HepG2 (cell line): Measurements from ENCODE around the gene BABAM2. TPM values are rescaled to one million over a fixed set of nuclear protein-coding genes. Genes with fewer than 3 reads are reported as not detected.

ENCODE experiments used
- ATAC-seq: fragments of 200-7000 bp; cut with Tn5 transposase; 3 replicates; pipeline ENCODE4 v1.9.1; 2020; ENCODE audit warnings: mild to moderate bottlenecking, moderate library complexity
- BruUV-seq: library from RNA; stranded (reverse); fragments of 400-500 nt; replicated peaks from 2 replicates; lab custom pipeline; 2021; lab: Mats Ljungman, UMichigan
- CTCF ChIA-PET: fragments of 300-600 bp; formaldehyde crosslinking; extraction: SDS; loops from one replicate; lab custom pipeline; 2021; ENCODE audit warnings: low total read pairs, inconsistent platforms, low intra/inter-chr PET ratio; lab: Yijun Ruan, JAX
- POLR2A ChIA-PET: fragments of 350-600 bp; sonication (Branson Sonifier 250); formaldehyde crosslinking; loops from one replicate; lab custom pipeline; 2020; ENCODE audit warnings: antibody characterized with exemption, inconsistent platforms; lab: Yijun Ruan, JAX
- DNase-seq: peaks from one replicate; pipeline ENCODE4 v3.0.0-alpha.2; 2015; ENCODE audit warnings: low spot score
- FAIRE-seq: peaks from 3 replicates; lab custom pipeline; 2011; peaks lifted over from hg19 to GRCh38; lab: Jason Lieb, UNC
- H2AFZ ChIP-seq: one replicate; pipeline ENCODE4 v1.6.1; 2011; ENCODE audit warnings: low read length, inconsistent platforms
- H3K27ac ChIP-seq: fragments of 300-600 bp; 3 replicates; pipeline ENCODE4 v1.8.0; 2011; ENCODE audit warnings: mixed run types, mild to moderate bottlenecking, mixed read lengths, low read length, inconsistent platforms; ENCODE audit not compliant: insufficient read depth; ENCODE audit errors: extremely low read length
- H3K27me3 ChIP-seq, 2 experiments: fragments of 200-600 bp in 1 of 2; 2 replicates in 1 of 2; 3 replicates in 1 of 2; pipeline versions ENCODE4 v1.6.0 to v1.8.0; 2011; ENCODE audit warnings: low read length in 2 of 2, mild to moderate bottlenecking in 2 of 2, moderate library complexity in 2 of 2, inconsistent platforms in 1 of 2; ENCODE audit not compliant: insufficient read depth in 2 of 2, control insufficient read depth in 1 of 2
- H3K36me3 ChIP-seq, 2 experiments: fragments of 200-600 bp in 1 of 2; replicated peaks in 1 of 2; 2 replicates in 1 of 2; 3 replicates in 1 of 2; pipeline versions ENCODE4 v1.5.1 to v1.8.0; 2011; ENCODE audit warnings: low read length in 2 of 2, inconsistent platforms in 1 of 2; ENCODE audit not compliant: insufficient read depth in 2 of 2, control insufficient read depth in 1 of 2
- H3K4me1 ChIP-seq: 2 replicates; pipeline ENCODE4 v1.5.1; 2012; ENCODE audit warnings: low read length, inconsistent platforms; ENCODE audit not compliant: insufficient read depth
- H3K4me2 ChIP-seq: 2 replicates; pipeline ENCODE4 v1.6.0; 2011; ENCODE audit warnings: low read depth, low read length, inconsistent platforms
- H3K4me3 ChIP-seq, 3 experiments: fragments of 200-600 bp in 1 of 3; sonication (generic), shearing (Covaris generic) in 1 of 3; replicated peaks in 1 of 3; 2 replicates each; pipeline ENCODE4 v1.5.1; 2011 to 2016; ENCODE audit warnings: low read length in 3 of 3, inconsistent platforms in 2 of 3, low read depth in 2 of 3, mild to moderate bottlenecking in 2 of 3, control low read depth in 1 of 3, mixed read lengths in 1 of 3; ENCODE audit not compliant: insufficient read depth in 1 of 3
- H3K79me2 ChIP-seq: one replicate; pipeline ENCODE4 v1.6.1; 2011; ENCODE audit warnings: low read length, inconsistent platforms; ENCODE audit not compliant: insufficient read depth
- H3K9ac ChIP-seq: 2 replicates; pipeline ENCODE4 v1.6.0; 2011; ENCODE audit warnings: mild to moderate bottlenecking, low read depth, low read length, inconsistent platforms; ENCODE audit not compliant: insufficient read depth
- H3K9me3 ChIP-seq: 2 replicates; pipeline ENCODE4 v1.5.1; 2012; ENCODE audit warnings: mild to moderate bottlenecking, low read length
- H4K20me1 ChIP-seq: 2 replicates; pipeline ENCODE4 v1.6.0; 2011; ENCODE audit warnings: inconsistent platforms, mild to moderate bottlenecking, low read length, moderate library complexity; ENCODE audit not compliant: insufficient read depth
- ARID5B ChIP-seq: IDR thresholded peaks from 2 replicates; pipeline ENCODE4 v1.4.0; 2020; ENCODE audit warnings: mild to moderate bottlenecking, missing genetic modification reagents
- ELF1 ChIP-seq: sonication (generic); formaldehyde crosslinking; IDR thresholded peaks from 2 replicates; pipeline ENCODE4 v1.4.0; 2020; ENCODE audit warnings: missing genetic modification reagents
- HOXA7 ChIP-seq: sonication (generic); formaldehyde crosslinking; IDR thresholded peaks from 2 replicates; pipeline ENCODE4 v1.8.1; 2022; ENCODE audit warnings: mild to moderate bottlenecking, missing genetic modification reagents, moderate library complexity
- PHB2 ChIP-seq: fragments of 450-650 bp; IDR thresholded peaks from 2 replicates; pipeline ENCODE4 v1.6.1; 2018; ENCODE audit not compliant: partially characterized antibody
- SALL2 ChIP-seq: sonication (generic); formaldehyde crosslinking; IDR thresholded peaks from 2 replicates; pipeline ENCODE4 v1.8.1; 2023; ENCODE audit warnings: mild to moderate bottlenecking, missing genetic modification reagents, inconsistent platforms
- ZNF318 ChIP-seq: sonication (generic); formaldehyde crosslinking; IDR thresholded peaks from 2 replicates; pipeline ENCODE4 v1.4.0; 2020; ENCODE audit warnings: mild to moderate bottlenecking, missing genetic modification reagents
- WGBS: methylation state at CpG from one replicate; pipeline ENCODE4 v1.1.6; 2017; ENCODE audit warnings: low lambda C conversion rate; 5-methylcytosine and 5-hydroxymethylcytosine counted together
- in situ Hi-C: cut with HindIII; loops from 2 replicates; pipeline ENCODE4 v1.10.0; 2017; ENCODE audit warnings: low pct_unique_long_range_greater_than_20kb; ENCODE audit not compliant: extremely low pct_ligation_motif_present
- intact Hi-C: fragments of 100-400 bp; cut with micrococcal nuclease; formaldehyde crosslinking; loops from one replicate; pipeline ENCODE4 v1.10.0; 2022; ENCODE audit not compliant: unreplicated experiment
- polyA plus RNA-seq, 8 experiments: library from polyadenylated mRNA; depleted of rRNA in 3 of 8; stranded (reverse) in 7 of 8; unstranded in 1 of 8; fragments of >200 nt; fragmentation: Illumina TruSeq in 4 of 8; extraction: Trizol in 4 of 8; gene quantifications; 2 replicates each; pipeline versions ENCODE4 v1.2.1 to v1.2.3, GENCODE V29; 2011 to 2016; ENCODE audit warnings: low read depth in 4 of 8, missing spikeins in 1 of 8, mixed read lengths in 1 of 8; ENCODE audit not compliant: insufficient read depth in 1 of 8
- total RNA-seq, 5 experiments: library from RNA; depleted of rRNA; stranded (reverse); fragments of >200 nt; fragmentation: Illumina TruSeq; extraction: Trizol; gene quantifications; 2 replicates each; pipeline ENCODE4 v1.2.3, GENCODE V29; 2016; ENCODE audit warnings: low read depth in 1 of 5

Gene BABAM2
- total and polyA plus RNA-seq, 2 of the 13 experiments (the other 11 are each of a cell fraction or from before 2014, with no cell fraction given), result 24.9 to 28.0 TPM

- in situ Hi-C loops, result no loop called here
- no TSS peak for BruUV-seq
- Histone ChIP-seq H3K4me3 (no peak overlapping the region), H3K79me2 (no peaks in the 10 kb centered on the region), H3K27ac (no peak overlapping the region), H3K9ac (no peak overlapping the region), H3K9me3 (no peaks in the 10 kb centered on the region), H4K20me1 (no peaks in the 10 kb centered on the region), H3K36me3 (no peaks in the 10 kb centered on the region), H2AFZ (no peak overlapping the region), H3K4me1 (peaks cover 19% of the 10 kb centered on the region), H3K4me2 (no peak overlapping the region), H3K27me3 (no peaks in the 10 kb centered on the region)
- ATAC-seq (no peak), FAIRE-seq (no peak), DNase-seq (peak; percentile 59)
- ChIA-PET CTCF (no interaction called here), POLR2A (no interaction called here)
- TF ChIP-seq PHB2, result no peak
- TF ChIP-seq ARID5B (CRISPR knock-in tag), result no peak
- TF ChIP-seq SALL2 (CRISPR knock-in tag), result no peak
- intact Hi-C loops, result no loop called here
- WGBS, result 92% methylated on average over 2 of the region's 2 CpGs
Measured at GRCh38 chr2:27932396-27932795, 41.9 kb downstream of the BABAM2 start.

- FAIRE-seq (peak; percentile 18), DNase-seq (no peak), ATAC-seq (no peak)
- H4K20me1 ChIP-seq, result no peaks in the 10 kb centered on the region
- H3K79me2 ChIP-seq, result no peaks in the 10 kb centered on the region
- H3K9ac ChIP-seq, result no peak overlapping the region
- H3K9me3 ChIP-seq, result no peaks in the 10 kb centered on the region
- H3K4me3 ChIP-seq, result no peak overlapping the region
- no peak overlapping the region for H3K27ac ChIP-seq
- H3K4me1 ChIP-seq, result peaks cover 6% of the 10 kb centered on the region
- H3K4me2 ChIP-seq, result no peak overlapping the region
- no peak overlapping the region for H2AFZ ChIP-seq
- intact Hi-C loops (no loop called here), in situ Hi-C loops (no loop called here)
- BruUV-seq, result no TSS peak
- POLR2A ChIA-PET, result no interaction called here
- WGBS, result 98% methylated on average over 3 of the region's 3 CpGs
- H3K27me3 ChIP-seq, result no peaks in the 10 kb centered on the region
- no peaks in the 10 kb centered on the region for H3K36me3 ChIP-seq
- CTCF ChIA-PET, result no interaction called here
- TF ChIP-seq HOXA7 (CRISPR knock-in tag) (no peak), ELF1 (CRISPR knock-in tag) (no peak), ZNF318 (CRISPR knock-in tag) (no peak)
Measured at GRCh38 chr2:27935026-27935425, 44.5 kb downstream of the BABAM2 start.
